H1 (cell line): ENCODE data around the gene CELSR1. TPM values are rescaled to one million over a fixed set of nuclear protein-coding genes. Genes with fewer than 3 reads are reported as not detected.

Experiments used
- CHD2 ChIP-seq: IDR thresholded peaks from 2 replicates; pipeline ENCODE4 v1.6.1; 2012; ENCODE audit warnings: low read length, improper control_type of control experiment
- SAP30 ChIP-seq: fragments of 300-600 bp; sonication (generic); IDR thresholded peaks from 2 replicates; pipeline ENCODE4 v1.7.1; 2012; ENCODE audit warnings: low read length, moderate library complexity, mild to moderate bottlenecking, inconsistent platforms; ENCODE audit not compliant: insufficient read depth, insufficient replicate concordance
- ZNF274 ChIP-seq: IDR thresholded peaks from 2 replicates; pipeline ENCODE4 v1.7.0; 2012; ENCODE audit warnings: low read length, borderline replicate concordance; ENCODE audit errors: extremely low read depth
- polyA plus RNA-seq, 7 experiments: library from polyadenylated mRNA; depleted of rRNA in 3 of 7; stranded (reverse) in 5 of 7; unstranded in 2 of 7; fragments of >200 nt in 5 of 7; fragments of 200-250 nt in 2 of 7; gene quantifications; 1 replicate in 5 of 7; 2 replicates in 1 of 7; 4 replicates in 1 of 7; pipeline versions ENCODE4 v1.2.1 to v1.2.3, GENCODE V29; 2011 to 2013; ENCODE audit warnings: missing spikeins in 2 of 7, mixed read lengths in 2 of 7
- total RNA-seq: library from RNA; stranded (reverse); fragmentation: NEBNext Ultra II Directional; extraction: Animal tissue kit (Norgen Biotek cat#: 25700); gene quantifications from 2 replicates; pipeline ENCODE4 v1.2.1, GENCODE V29; 2021
- TF ChIP-seq, protein P1 (sequence below): IDR thresholded peaks from 2 replicates; pipeline ENCODE4 v1.6.1; 2012; ENCODE audit warnings: inconsistent platforms

The CELSR1 gene
- total and polyA plus RNA-seq, 2 of the 8 experiments (the other 6 are each of a cell fraction or from before 2014, with no cell fraction given), result 9.0 to 12.4 TPM

DNA sequence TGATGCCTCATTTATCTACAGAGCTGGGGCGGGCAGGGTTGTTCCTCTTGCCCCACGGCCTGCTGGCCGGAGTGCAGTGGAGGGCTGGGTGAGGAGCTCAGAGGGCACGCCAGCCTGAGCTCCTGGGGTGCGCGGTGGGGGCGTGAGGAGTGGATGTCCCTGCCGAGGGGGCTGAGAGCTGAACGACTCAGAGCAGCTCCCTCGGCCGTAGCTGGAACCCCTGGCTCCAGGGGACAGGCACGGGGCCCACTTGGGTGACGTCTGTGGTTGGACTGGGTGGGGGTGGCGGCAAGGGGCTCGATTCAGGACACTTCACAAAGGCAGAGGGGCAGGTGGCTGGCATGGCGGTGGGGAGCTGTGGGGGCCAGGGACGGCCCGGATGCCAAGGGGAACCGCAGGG is 139.5 kb downstream of the CELSR1 start (continued):
- TF ChIP-seq, protein P1, sequence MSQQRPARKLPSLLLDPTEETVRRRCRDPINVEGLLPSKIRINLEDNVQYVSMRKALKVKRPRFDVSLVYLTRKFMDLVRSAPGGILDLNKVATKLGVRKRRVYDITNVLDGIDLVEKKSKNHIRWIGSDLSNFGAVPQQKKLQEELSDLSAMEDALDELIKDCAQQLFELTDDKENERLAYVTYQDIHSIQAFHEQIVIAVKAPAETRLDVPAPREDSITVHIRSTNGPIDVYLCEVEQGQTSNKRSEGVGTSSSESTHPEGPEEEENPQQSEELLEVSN, result no peak
- TF ChIP-seq CHD2 (no peak), ZNF274 (no peak), SAP30 (no peak)
